ENCODE data around the gene CERS6. TPM values are rescaled to one million over a fixed set of nuclear protein-coding genes. Genes with fewer than 3 reads are reported as not detected.

The CERS6 gene
- total and polyA plus RNA-seq, 10 of the 15 experiments (the other 5 are each of a cell fraction or from before 2014, with no cell fraction given), result 1.3 to 20.4 (median 14.1) TPM

GRCh38 chr2:168530982-168531622, 75.0 kb downstream of the CERS6 start (continued):
- peak; percentile 82 for TF ChIP-seq SPI1 (IDR thresholded peaks at IDR 0.05; ENCODE audit: borderline replicate concordance, insufficient read depth, low read depth, low read length)
- TF ChIP-seq GABPA (IDR thresholded peaks at IDR 0.05; ENCODE audit: low read depth), result no peak
- TF ChIP-seq KDM1A (IDR thresholded peaks at IDR 0.05; ENCODE audit: borderline replicate concordance), result no peak
- TF ChIP-seq RUNX3 (IDR thresholded peaks at IDR 0.05; ENCODE audit: low read length), result 0 out of 2 replicates have a peak, but pooled peaks have one; percentile 10
- TF ChIP-seq SMAD1 (IDR thresholded peaks at IDR 0.05; ENCODE audit: low read depth, partially characterized antibody), result no peak
- TF ChIP-seq PAX5 (IDR thresholded peaks at IDR 0.05; ENCODE audit: borderline replicate concordance, low read depth, low read length), result no peak
- TF ChIP-seq NR2C1 (IDR thresholded peaks at IDR 0.05), result no peak

DNA sequence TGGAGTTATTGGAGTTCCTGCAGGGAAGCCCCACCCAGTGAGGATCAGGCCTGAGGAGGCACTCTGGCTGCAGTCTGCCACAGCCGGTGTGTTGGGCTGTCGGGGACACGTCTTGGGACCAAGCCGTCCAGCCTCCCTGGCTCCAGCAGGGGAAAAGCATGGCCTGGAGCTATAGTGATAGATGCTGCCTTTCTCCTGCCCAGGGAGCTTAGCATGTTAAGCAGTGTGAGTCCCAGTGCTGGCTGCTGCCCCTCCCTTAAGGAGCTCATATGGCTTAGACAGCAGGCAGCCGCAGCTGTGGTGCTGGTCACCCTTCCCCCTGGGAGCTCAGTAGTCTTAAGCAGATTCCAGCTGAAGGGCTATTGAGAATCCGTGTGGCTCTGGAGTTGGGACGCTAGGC, 78.9 kb downstream of the CERS6 start:
- Histone ChIP-seq H3K27me3 (replicated peaks in 1 of 2; ENCODE audit: control insufficient read depth in 2 of 2, insufficient read depth in 2 of 2, low read length in 1 of 2) (no peaks in the 10 kb centered on the region), H3K36me3 (ENCODE audit: control insufficient read depth in 2 of 2, insufficient read depth in 2 of 2, low read length in 1 of 2) (no peaks in the 10 kb centered on the region), H4K20me1 (ENCODE audit: control insufficient read depth, insufficient read depth) (no peaks in the 10 kb centered on the region), H3K9ac (ENCODE audit: control insufficient read depth, insufficient read depth, low read length) (no peak overlapping the region), H3K27ac (ENCODE audit: control insufficient read depth, insufficient read depth) (no peak overlapping the region), H3K79me2 (ENCODE audit: control insufficient read depth, insufficient read depth, low read length) (peaks cover 68% of the 10 kb centered on the region), H3K4me3 (no peak overlapping the region), H2AFZ (ENCODE audit: control insufficient read depth, low read depth, low read length) (no peak overlapping the region), H3K4me1 (ENCODE audit: control insufficient read depth, insufficient read depth, low read length) (peaks cover 16% of the 10 kb centered on the region), H3K9me3 (replicated peaks; ENCODE audit: control insufficient read depth, insufficient read depth, low read length) (peaks cover 21% of the 10 kb centered on the region), H3K4me2 (ENCODE audit: control insufficient read depth, insufficient read depth) (no peak overlapping the region)
- ChIA-PET CTCF (no interaction called here), RAD21 (ENCODE audit: unreplicated experiment) (no interaction called here), SMC1A (ENCODE audit: uncharacterized antibody, unreplicated experiment) (no interaction called here), POLR2A (no interaction called here)
- no peak for TF ChIP-seq EGR1 (IDR thresholded peaks at IDR 0.05; ENCODE audit: borderline replicate concordance in 1 of 2, low read depth in 2 of 2, low read length in 2 of 2)
- no peak for TF ChIP-seq SMAD5 (IDR thresholded peaks at IDR 0.05; ENCODE audit: low read depth)
- TF ChIP-seq, protein P1, sequence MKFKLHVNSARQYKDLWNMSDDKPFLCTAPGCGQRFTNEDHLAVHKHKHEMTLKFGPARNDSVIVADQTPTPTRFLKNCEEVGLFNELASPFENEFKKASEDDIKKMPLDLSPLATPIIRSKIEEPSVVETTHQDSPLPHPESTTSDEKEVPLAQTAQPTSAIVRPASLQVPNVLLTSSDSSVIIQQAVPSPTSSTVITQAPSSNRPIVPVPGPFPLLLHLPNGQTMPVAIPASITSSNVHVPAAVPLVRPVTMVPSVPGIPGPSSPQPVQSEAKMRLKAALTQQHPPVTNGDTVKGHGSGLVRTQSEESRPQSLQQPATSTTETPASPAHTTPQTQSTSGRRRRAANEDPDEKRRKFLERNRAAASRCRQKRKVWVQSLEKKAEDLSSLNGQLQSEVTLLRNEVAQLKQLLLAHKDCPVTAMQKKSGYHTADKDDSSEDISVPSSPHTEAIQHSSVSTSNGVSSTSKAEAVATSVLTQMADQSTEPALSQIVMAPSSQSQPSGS (IDR thresholded peaks at IDR 0.05; ENCODE audit: low read length), result no peak
- TF ChIP-seq PML (IDR thresholded peaks at IDR 0.05; ENCODE audit: low read length), result no peak
- no peak for TF ChIP-seq TAF1 (IDR thresholded peaks at IDR 0.05; ENCODE audit: borderline replicate concordance, low read depth, low read length)
- TF ChIP-seq, protein P2, sequence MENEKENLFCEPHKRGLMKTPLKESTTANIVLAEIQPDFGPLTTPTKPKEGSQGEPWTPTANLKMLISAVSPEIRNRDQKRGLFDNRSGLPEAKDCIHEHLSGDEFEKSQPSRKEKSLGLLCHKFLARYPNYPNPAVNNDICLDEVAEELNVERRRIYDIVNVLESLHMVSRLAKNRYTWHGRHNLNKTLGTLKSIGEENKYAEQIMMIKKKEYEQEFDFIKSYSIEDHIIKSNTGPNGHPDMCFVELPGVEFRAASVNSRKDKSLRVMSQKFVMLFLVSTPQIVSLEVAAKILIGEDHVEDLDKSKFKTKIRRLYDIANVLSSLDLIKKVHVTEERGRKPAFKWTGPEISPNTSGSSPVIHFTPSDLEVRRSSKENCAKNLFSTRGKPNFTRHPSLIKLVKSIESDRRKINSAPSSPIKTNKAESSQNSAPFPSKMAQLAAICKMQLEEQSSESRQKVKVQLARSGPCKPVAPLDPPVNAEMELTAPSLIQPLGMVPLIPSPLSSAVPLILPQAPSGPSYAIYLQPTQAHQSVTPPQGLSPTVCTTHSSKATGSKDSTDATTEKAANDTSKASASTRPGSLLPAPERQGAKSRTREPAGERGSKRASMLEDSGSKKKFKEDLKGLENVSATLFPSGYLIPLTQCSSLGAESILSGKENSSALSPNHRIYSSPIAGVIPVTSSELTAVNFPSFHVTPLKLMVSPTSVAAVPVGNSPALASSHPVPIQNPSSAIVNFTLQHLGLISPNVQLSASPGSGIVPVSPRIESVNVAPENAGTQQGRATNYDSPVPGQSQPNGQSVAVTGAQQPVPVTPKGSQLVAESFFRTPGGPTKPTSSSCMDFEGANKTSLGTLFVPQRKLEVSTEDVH (IDR thresholded peaks at IDR 0.05; ENCODE audit: low read depth, partially characterized antibody), result no peak
- no peak for TF ChIP-seq EZH2 (IDR thresholded peaks at IDR 0.05; ENCODE audit: borderline replicate concordance, control insufficient read depth, low read depth, low read length)
- no peak for TF ChIP-seq POLR2AphosphoS2 (IDR thresholded peaks at IDR 0.05; ENCODE audit: low read depth, low read length)
- intact Hi-C loops (cut with micrococcal nuclease; ENCODE audit: unreplicated experiment), result loop anchor here (5.0 kb wide), 2 partner anchors 38 to 78 kb away; partner anchors contain the start of gene CERS6
- ATAC-seq (no peak), FAIRE-seq (no peak), DNase-seq (ENCODE audit: low read depth, low spot score) (no peak)
- no TSS peak for BruUV-seq (replicated peaks)
- in situ Hi-C loops (cut with MboI), result no loop called here
- WGBS (ENCODE audit: insufficient coverage, insufficient replicate concordance, low lambda C conversion rate, missing lambda C conversion rate), result 99% methylated on average over 7 of the region's 7 CpGs

Data from GM12878 (cell line).